GM19025 (cell line): ENCODE measurements around the gene GTF3C1.

Source experiments
- ATAC-seq: cut with Tn5 transposase; IDR thresholded peaks from one replicate; pipeline ENCODE4 v1.9.1; 2021; ENCODE audit warnings: mild to moderate bottlenecking, low read depth, moderate library complexity; ENCODE audit not compliant: unreplicated experiment

The GTF3C1 gene

GRCh38 chr16:27489421-27489820 lies 60.3 kb downstream of the GTF3C1 start:
- ATAC-seq = no peak

DNA sequence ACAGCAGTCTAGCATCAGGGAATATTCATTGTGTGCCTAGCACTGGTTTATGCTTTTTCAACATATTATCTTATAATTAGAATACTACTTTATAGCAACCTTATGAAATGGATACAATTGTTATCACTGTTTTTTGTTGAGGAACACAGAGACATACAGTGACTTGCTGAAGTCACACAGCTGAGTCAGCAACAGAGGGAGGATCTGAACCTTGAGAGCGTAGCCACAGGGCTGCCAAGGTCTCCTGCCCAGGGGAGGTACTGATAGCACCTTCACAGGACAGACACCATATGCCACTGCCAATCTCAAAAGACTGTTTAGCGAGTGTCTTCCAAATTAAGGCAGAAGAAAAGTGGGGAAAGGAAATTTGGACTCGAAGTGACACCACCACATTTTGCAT lies 63.0 kb downstream of the GTF3C1 start:
- ATAC-seq = no peak

DNA sequence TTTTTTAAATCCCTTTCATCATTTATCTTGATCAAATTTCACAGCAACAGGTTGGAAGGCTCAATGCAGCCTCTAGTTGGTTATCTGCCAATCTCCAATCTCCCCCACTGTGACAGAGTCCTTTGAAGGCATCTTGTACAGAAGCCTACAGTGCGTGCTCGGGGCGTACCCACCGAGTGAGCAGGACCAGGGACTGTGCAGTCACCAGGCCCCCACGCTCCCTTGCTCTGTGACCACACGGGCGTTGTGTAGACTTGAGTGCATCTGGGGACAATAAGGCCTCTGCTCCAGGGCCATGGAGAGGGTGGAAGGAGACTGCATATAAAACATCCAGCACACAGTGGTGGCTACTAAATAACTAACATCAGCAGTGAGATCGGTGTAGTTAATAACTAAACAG lies 63.4 kb downstream of the GTF3C1 start:
- ATAC-seq = no peak

DNA sequence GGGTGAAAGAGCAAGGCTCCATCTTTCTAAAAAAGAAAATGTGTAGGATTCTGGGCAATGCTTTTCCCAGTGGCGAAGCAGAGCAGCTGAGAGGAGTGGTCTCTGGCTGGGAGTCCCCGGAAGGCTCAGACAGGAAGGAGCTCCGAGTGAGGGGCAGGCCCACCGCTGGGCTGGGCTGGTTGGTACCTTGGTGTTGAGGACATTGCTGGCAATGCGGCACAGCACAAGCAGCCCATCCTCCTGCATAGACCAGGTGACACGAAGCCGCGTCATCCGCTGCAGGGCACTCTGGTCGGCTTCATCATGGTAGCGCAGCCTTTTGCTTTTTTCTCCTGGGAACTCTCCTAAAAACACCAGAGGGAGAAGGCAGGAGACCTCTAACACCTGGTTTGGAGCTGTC lies 63.9 kb downstream of the GTF3C1 start:
- ATAC-seq = no peak

DNA sequence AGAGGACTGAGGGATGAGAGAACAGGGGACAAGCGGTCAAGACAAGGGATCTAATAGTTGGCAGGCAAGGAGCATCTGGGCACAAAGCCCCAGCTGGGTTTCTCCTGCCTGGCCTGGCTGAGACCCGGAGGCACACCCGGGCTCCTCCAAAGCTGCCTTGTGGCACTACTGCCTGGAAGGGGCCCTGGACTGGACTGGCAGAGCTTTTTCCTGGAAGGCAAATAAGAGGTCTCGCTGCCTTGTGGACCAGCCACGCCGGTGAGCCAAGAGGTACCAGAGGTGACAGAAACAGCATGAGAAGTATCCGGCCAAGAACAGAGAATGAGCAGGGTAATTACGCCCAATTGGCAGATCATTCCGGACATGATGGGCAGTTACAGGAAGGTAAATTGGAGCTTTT lies 64.6 kb downstream of the GTF3C1 start:
- no peak for ATAC-seq

GRCh38 chr16:27483624-27484023 lies 66.1 kb downstream of the GTF3C1 start:
- ATAC-seq = no peak

- no peak for ATAC-seq
Measured at GRCh38 chr16:27483088-27483437, 66.7 kb downstream of the GTF3C1 start.

- no peak for ATAC-seq
Measured at GRCh38 chr16:27482397-27483087, 67.2 kb downstream of the GTF3C1 start.

- no peak for ATAC-seq
Measured at GRCh38 chr16:27481282-27481934, 68.3 kb downstream of the GTF3C1 start.

GRCh38 chr16:27480761-27481160 lies 69.0 kb downstream of the GTF3C1 start:
- ATAC-seq = no peak

DNA sequence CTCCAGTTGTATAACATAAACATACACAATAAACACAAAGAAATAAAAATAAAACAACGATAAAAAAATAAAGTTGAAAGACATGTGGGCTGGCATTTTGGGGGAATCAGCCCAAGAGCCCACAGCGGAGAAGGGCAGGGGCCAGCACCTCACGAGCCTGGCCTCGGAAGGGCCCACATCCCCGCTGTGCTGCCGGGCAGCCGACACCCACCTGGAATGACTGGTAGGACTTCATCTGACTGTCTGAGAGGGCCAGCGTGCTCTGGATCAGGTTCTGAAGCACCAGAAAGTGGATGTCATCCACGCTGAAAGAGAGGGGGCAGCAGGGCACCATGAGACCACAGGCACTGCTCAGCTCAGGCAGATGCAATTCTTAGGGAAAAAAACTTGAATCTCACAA lies 73.5 kb downstream of the GTF3C1 start:
- ATAC-seq = no peak

DNA sequence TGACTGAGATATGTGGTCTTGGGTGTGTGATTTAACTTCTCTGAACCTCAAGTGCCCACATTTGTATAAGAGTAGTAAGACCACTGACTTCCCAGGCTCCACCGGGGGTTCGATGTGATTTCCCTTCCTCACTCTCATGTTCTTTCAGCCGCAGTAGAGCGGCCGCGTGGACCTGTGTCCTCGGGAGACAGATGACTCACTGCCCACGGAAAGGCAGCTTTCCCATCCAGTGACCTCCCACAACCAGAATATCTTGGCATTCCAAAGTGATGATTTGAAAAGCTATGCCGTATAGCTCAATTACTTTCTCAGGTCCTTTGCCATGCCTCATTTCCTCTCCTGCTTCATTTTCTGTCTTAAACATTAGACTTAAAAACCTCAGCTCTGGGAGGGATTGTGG lies 74.2 kb downstream of the GTF3C1 start:
- no peak for ATAC-seq

GRCh38 chr16:27474921-27475320 lies 74.8 kb downstream of the GTF3C1 start:
- ATAC-seq = no peak

- ATAC-seq = no peak
Measured at GRCh38 chr16:27474041-27474440, 75.7 kb downstream of the GTF3C1 start.

DNA sequence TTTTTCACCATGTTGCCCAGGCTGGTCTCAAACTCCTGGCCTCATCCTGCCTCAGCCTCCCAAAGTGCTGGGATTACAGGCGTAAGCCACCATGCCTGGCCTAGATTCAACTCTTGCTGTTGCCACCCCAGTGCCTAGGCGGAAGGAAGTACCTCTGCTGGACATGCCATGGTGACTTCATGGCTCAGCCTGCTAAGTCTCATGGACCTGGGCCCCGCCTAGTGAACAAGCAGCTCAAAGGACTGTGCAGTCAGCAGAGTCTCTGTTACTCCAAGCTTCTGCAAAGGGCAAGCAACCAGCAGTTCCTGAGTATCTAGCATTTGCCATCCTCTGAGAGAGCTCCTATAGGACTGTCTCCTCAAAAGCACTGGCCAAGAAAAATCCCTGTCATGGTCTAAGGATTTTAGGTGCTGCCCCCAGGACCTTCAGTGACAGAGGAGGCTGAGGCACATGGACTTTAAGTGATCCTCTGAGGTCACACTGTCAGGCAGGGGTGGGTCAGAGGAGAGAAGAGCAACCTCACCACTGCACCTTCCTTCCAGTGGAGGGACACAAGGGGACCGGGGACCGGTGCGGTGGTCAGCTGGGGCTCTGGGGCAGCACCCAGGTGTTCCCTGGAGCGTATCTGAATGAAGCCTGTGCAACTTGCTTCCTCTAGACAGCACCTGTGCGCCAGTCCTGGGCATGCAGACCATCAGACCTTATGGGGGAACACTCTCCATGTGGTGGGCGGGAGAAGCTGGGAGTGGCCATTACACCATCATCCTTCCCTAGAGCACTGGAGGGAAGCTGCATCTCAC lies 76.4 kb downstream of the GTF3C1 start:
- ATAC-seq = no peak

DNA sequence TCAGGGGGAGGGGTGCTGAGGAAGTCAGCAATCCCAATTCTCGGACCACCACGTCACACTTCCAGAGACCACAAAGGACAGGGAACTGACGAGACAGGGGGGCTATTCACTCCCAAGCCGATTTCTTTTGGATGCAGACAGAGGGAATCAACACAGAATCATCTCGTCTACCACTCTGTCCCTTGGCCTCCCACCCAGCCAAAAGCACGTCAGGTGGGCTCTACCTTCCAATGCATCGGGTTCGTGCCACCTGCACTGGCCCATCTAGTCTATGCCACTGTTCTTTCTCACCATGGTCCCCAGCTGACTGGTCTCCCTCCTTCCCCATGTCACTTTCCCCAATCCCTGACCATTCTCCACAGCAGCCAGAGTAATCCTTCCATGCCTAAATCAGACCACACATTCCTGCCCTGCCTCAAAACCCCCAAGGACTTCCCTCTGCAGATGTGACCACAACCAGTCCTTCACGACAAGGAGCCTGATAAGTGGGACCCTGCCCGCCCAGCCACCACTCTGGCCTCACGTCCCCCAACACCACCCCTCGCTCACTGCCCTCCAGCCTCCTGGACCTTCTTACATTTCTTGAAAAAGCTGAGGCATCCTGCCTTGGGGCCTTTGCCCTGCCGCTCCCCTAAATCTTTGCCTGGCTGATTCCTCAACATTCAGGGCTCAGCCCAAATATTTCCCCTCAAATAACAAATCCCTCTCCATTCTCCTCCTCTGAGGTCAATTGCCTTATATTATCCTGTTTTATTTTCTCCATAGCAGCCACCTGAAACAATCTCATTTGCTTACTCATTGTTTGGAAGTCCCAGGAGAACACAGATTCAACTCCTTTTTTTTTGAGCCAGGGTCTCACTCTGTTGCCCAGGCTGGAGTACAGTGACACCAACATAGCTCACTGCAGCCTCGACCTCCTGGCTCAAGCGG lies 77.4 kb downstream of the GTF3C1 start:
- no peak for ATAC-seq

DNA sequence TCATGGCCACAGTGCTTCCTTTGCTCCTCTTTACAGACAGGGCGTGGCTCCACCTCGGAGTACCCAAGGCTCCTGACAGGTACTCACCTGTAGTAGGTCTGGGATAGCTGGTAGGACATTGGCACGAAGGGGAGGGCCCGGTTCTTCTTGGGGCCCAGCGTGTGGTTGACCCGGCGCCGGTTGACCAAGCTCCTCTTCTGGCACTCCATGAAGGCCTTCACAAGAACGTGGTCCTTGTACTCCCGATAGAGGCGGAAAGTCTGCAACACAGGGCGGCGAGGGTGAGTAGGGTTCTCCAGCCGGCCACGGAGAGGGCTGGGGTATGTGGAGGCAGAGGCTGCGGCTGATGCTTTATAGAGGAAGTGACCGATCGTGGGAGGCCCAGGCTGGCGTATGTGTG lies 78.1 kb downstream of the GTF3C1 start:
- no peak for ATAC-seq

GRCh38 chr16:27470567-27471431 lies 78.9 kb downstream of the GTF3C1 start:
- ATAC-seq = no peak

DNA sequence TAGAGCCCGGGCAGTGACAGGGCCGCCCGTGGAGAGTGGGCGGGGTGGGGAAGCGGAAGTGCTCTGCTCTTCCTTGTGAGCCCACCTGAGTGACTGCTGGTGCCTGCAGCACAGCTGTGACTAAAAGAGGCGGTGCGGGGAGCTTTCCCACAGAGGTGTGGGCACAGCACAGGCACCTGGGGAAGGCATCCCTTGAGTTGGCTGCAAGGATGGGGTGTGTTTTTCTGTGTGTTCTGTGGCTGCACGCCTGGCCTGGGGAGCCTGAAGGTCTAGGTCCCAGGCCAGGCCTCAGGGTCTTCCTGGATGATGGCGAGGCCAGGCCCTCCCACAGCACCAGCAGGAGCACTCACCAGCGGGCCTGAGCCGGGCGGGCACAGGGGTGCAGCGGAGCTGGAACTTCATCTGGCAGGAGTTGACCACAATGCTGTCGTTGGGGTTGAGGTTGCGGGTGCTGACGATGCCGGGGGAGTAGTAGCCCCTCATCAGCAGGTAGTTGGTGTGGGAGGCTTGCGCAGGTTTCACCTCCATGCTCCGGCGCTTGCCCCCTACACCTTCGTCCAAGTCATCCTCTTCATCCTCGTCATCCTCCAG lies 80.7 kb downstream of the GTF3C1 start:
- no peak for ATAC-seq
